Measurements from ENCODE around the gene MEGF10.

MEGF10 gene

GRCh38 chr5:127288676-127289075 is 1.9 kb upstream of the MEGF10 start:
- Histone ChIP-seq H3K79me2 (ENCODE audit: insufficient read depth, low read length) (no peaks in the 10 kb centered on the region), H3K27ac (ENCODE audit: low read depth, low read length, poor library complexity, severe bottlenecking) (no peak overlapping the region), H3F3A (ENCODE audit: insufficient read depth, low read length) (no peaks in the 10 kb centered on the region), H4K20me1 (ENCODE audit: insufficient read depth, low read length) (no peaks in the 10 kb centered on the region), H3K9me2 (ENCODE audit: low read depth, low read length) (no peaks in the 10 kb centered on the region; the same call in 1 of the 2 replicates), H3K27me3 (ENCODE audit: insufficient read depth, low read length) (no peaks in the 10 kb centered on the region), H2AFZ (ENCODE audit: low read length) (no peak overlapping the region), H3K4me2 (ENCODE audit: low read length) (no peak overlapping the region), H3K4me3 (ENCODE audit: low read depth, low read length, poor library complexity, severe bottlenecking) (no peak overlapping the region), H3K9me3 (ENCODE audit: low read length) (no peaks in the 10 kb centered on the region), H3K9ac (ENCODE audit: low read length) (no peak overlapping the region), H3K36me3 (ENCODE audit: insufficient read depth, low read length) (no peaks in the 10 kb centered on the region), H3K4me1 (ENCODE audit: insufficient read depth, low read length, severe bottlenecking) (no peaks in the 10 kb centered on the region)
- TF ChIP-seq CTCF (IDR thresholded peaks at IDR 0.05; ENCODE audit: low read length) (no peak), EZH2 (IDR thresholded peaks at IDR 0.05; ENCODE audit: borderline replicate concordance, low read length) (no peak)

- Histone ChIP-seq H3K4me1 (ENCODE audit: insufficient read depth, low read length, severe bottlenecking) (no peaks in the 10 kb centered on the region), H3K27ac (ENCODE audit: low read depth, low read length, poor library complexity, severe bottlenecking) (no peak overlapping the region), H3K9me3 (ENCODE audit: low read length) (no peaks in the 10 kb centered on the region), H3F3A (ENCODE audit: insufficient read depth, low read length) (no peaks in the 10 kb centered on the region), H3K4me2 (ENCODE audit: low read length) (no peak overlapping the region), H3K9ac (ENCODE audit: low read length) (no peak overlapping the region), H3K27me3 (ENCODE audit: insufficient read depth, low read length) (no peaks in the 10 kb centered on the region), H3K79me2 (ENCODE audit: insufficient read depth, low read length) (no peaks in the 10 kb centered on the region), H4K20me1 (ENCODE audit: insufficient read depth, low read length) (no peaks in the 10 kb centered on the region), H2AFZ (ENCODE audit: low read length) (no peak overlapping the region), H3K9me2 (ENCODE audit: low read depth, low read length) (no peaks in the 10 kb centered on the region; the same call in 1 of the 2 replicates), H3K4me3 (ENCODE audit: low read depth, low read length, poor library complexity, severe bottlenecking) (no peak overlapping the region), H3K36me3 (ENCODE audit: insufficient read depth, low read length) (no peaks in the 10 kb centered on the region)
- TF ChIP-seq EZH2 (IDR thresholded peaks at IDR 0.05; ENCODE audit: borderline replicate concordance, low read length) (no peak), CTCF (IDR thresholded peaks at IDR 0.05; ENCODE audit: low read length) (no peak)
These were observed 524 bp downstream of the MEGF10 start for GRCh38 chr5:127290946-127291693.

- H3K36me3 ChIP-seq (ENCODE audit: insufficient read depth, low read length) = no peaks in the 10 kb centered on the region
- no peak overlapping the region for H3K9ac ChIP-seq (ENCODE audit: low read length)
- no peak overlapping the region for H3K4me2 ChIP-seq (ENCODE audit: low read length)
- H2AFZ ChIP-seq (ENCODE audit: low read length) = no peak overlapping the region
- H3F3A ChIP-seq (ENCODE audit: insufficient read depth, low read length) = no peaks in the 10 kb centered on the region
- no peaks in the 10 kb centered on the region for H3K9me3 ChIP-seq (ENCODE audit: low read length)
- no peaks in the 10 kb centered on the region for H3K79me2 ChIP-seq (ENCODE audit: insufficient read depth, low read length)
- H3K4me3 ChIP-seq (ENCODE audit: low read depth, low read length, poor library complexity, severe bottlenecking) = no peak overlapping the region
- H3K4me1 ChIP-seq (ENCODE audit: insufficient read depth, low read length, severe bottlenecking) = no peaks in the 10 kb centered on the region
- no peaks in the 10 kb centered on the region for H4K20me1 ChIP-seq (ENCODE audit: insufficient read depth, low read length)
- H3K9me2 ChIP-seq (ENCODE audit: low read depth, low read length) = no peaks in the 10 kb centered on the region
- TF ChIP-seq EZH2 (IDR thresholded peaks at IDR 0.05; ENCODE audit: borderline replicate concordance, low read length) (no peak), CTCF (IDR thresholded peaks at IDR 0.05; ENCODE audit: low read length) (no peak)
- H3K27me3 ChIP-seq (ENCODE audit: insufficient read depth, low read length) = no peaks in the 10 kb centered on the region
- H3K27ac ChIP-seq (ENCODE audit: low read depth, low read length, poor library complexity, severe bottlenecking) = no peak overlapping the region
These were observed 1.6 kb downstream of the MEGF10 start for GRCh38 chr5:127292030-127292735.
